GM23248 (cell line): ENCODE data around the gene SCAF1. TPM values are rescaled to one million over a fixed set of nuclear protein-coding genes. Genes with fewer than 3 reads are reported as not detected.

Experiments used
- DNase-seq: peaks from one replicate; pipeline ENCODE4 v3.0.0-alpha.2; 2015
- H2AFZ ChIP-seq: fragments of 200-600 bp; sonication (generic); 2 replicates; pipeline ENCODE4 v1.6.1; 2016; ENCODE audit warnings: antibody characterized with exemption
- H3F3A ChIP-seq: fragments of 200-600 bp; sonication (generic); 2 replicates; pipeline ENCODE4 v1.6.1; 2016; ENCODE audit warnings: mild to moderate bottlenecking, antibody characterized with exemption, mixed run types; ENCODE audit not compliant: insufficient read depth
- H3K27ac ChIP-seq: fragments of 200-600 bp; sonication (generic); 2 replicates; pipeline ENCODE4 v1.5.1; 2016; ENCODE audit warnings: mild to moderate bottlenecking
- H3K27me3 ChIP-seq: fragments of 200-600 bp; sonication (generic); replicated peaks from 2 replicates; pipeline ENCODE4 v1.6.1; 2016; ENCODE audit warnings: mild to moderate bottlenecking; ENCODE audit not compliant: insufficient read depth
- H3K36me3 ChIP-seq: fragments of 200-600 bp; sonication (generic); 2 replicates; pipeline ENCODE4 v1.6.1; 2016; ENCODE audit warnings: low read depth, mild to moderate bottlenecking
- H3K4me1 ChIP-seq: fragments of 200-600 bp; sonication (generic); 2 replicates; pipeline ENCODE4 v1.6.1; 2016; ENCODE audit warnings: mild to moderate bottlenecking; ENCODE audit not compliant: insufficient read depth
- H3K4me2 ChIP-seq: fragments of 200-600 bp; sonication (generic); one replicate; pipeline ENCODE4 v1.6.1; 2016; ENCODE audit warnings: mild to moderate bottlenecking; ENCODE audit not compliant: unreplicated experiment
- H3K4me3 ChIP-seq: fragments of 200-600 bp; sonication (generic); 2 replicates; pipeline ENCODE4 v1.5.1; 2016; ENCODE audit warnings: mild to moderate bottlenecking
- H3K79me2 ChIP-seq: fragments of 200-600 bp; sonication (generic); 2 replicates; pipeline ENCODE4 v1.6.1; 2016; ENCODE audit warnings: mild to moderate bottlenecking; ENCODE audit not compliant: insufficient read depth
- H3K9ac ChIP-seq: fragments of 200-600 bp; sonication (generic); 2 replicates; pipeline ENCODE4 v1.6.1; 2016; ENCODE audit warnings: mild to moderate bottlenecking
- H3K9me2 ChIP-seq: fragments of 200-600 bp; sonication (generic); 2 replicates; pipeline ENCODE4 v1.6.1; 2016; ENCODE audit warnings: mixed run types, mild to moderate bottlenecking, moderate library complexity; ENCODE audit not compliant: insufficient read depth
- H3K9me3 ChIP-seq: fragments of 200-600 bp; sonication (generic); one replicate; pipeline ENCODE4 v1.6.1; 2017; ENCODE audit warnings: low read depth
- H4K20me1 ChIP-seq: fragments of 200-600 bp; sonication (generic); 2 replicates; pipeline ENCODE4 v1.6.0; 2016; ENCODE audit not compliant: insufficient read depth
- EZH2 ChIP-seq: fragments of 200-600 bp; sonication (generic); IDR thresholded peaks from 2 replicates; pipeline ENCODE4 v1.6.1; 2018; ENCODE audit warnings: antibody characterized with exemption, mild to moderate bottlenecking; ENCODE audit not compliant: insufficient read depth, poor library complexity, severe bottlenecking
- EZH2phosphoT487 ChIP-seq: fragments of 200-600 bp; sonication (generic); IDR thresholded peaks from 2 replicates; pipeline ENCODE4 v1.6.1; 2018; ENCODE audit warnings: antibody characterized with exemption, moderate library complexity, mild to moderate bottlenecking, low read depth; ENCODE audit not compliant: insufficient read depth
- WGBS, 2 experiments: methylation state at CpG; one replicate each; pipeline ENCODE4 v1.1.6; 2015 to 2017; ENCODE audit warnings: low lambda C conversion rate in 2 of 2, low coverage in 1 of 2; ENCODE audit errors: missing lambda C conversion rate in 2 of 2; 5-methylcytosine and 5-hydroxymethylcytosine counted together
- in situ Hi-C: fragments of 300-500 bp; cut with MboI; formaldehyde crosslinking; loops from 2 replicates; pipeline ENCODE4 v1.15.0; 2020
- polyA plus RNA-seq: library from polyadenylated mRNA; unstranded; fragments of >200 nt; fragmentation: Nextera tagmentation; extraction: Ambion mirVana; gene quantifications from 2 replicates; pipeline ENCODE4 v1.2.1, GENCODE V29; 2016
- total RNA-seq: library from RNA; depleted of rRNA; stranded (reverse); fragments of >200 nt; shearing (Covaris generic); gene quantifications from 2 replicates; pipeline ENCODE4 v1.2.3, GENCODE V29; 2014

SCAF1 gene
- total and polyA plus RNA-seq, 2 experiments from 2014 or later = 8.5 to 18.6 TPM

GRCh38 chr19:49645995-49646394, 4.0 kb downstream of the SCAF1 start:
- Histone ChIP-seq H3K4me1 (peaks cover 14% of the 10 kb centered on the region), H3K9ac (no peak overlapping the region), H3K9me2 (no peaks in the 10 kb centered on the region), H3K9me3 (no peaks in the 10 kb centered on the region), H3K4me2 (no peak overlapping the region), H3K4me3 (no peak overlapping the region), H3K27me3 (no peaks in the 10 kb centered on the region), H3K27ac (no peak overlapping the region), H3K36me3 (no peaks in the 10 kb centered on the region), H2AFZ (no peak overlapping the region), H3K79me2 (peaks cover 81% of the 10 kb centered on the region), H3F3A (peaks cover 5% of the 10 kb centered on the region), H4K20me1 (no peaks in the 10 kb centered on the region)
- no peak for DNase-seq
- in situ Hi-C loops = no loop called here
- WGBS, 2 experiments = 83 to 87% methylated on average over 13 of the region's 13 CpGs
- no peak for TF ChIP-seq EZH2
- no peak for TF ChIP-seq EZH2phosphoT487

- Histone ChIP-seq H2AFZ (no peak overlapping the region), H3K9ac (no peak overlapping the region), H3K27ac (no peak overlapping the region), H3K4me3 (no peak overlapping the region), H3F3A (no peaks in the 10 kb centered on the region), H3K79me2 (peaks cover 81% of the 10 kb centered on the region), H3K9me3 (no peaks in the 10 kb centered on the region), H3K36me3 (no peaks in the 10 kb centered on the region), H4K20me1 (no peaks in the 10 kb centered on the region), H3K4me2 (no peak overlapping the region), H3K4me1 (peaks cover 11% of the 10 kb centered on the region), H3K27me3 (no peaks in the 10 kb centered on the region), H3K9me2 (no peaks in the 10 kb centered on the region)
- in situ Hi-C loops = no loop called here
- WGBS, 2 experiments = 88 to 92% methylated on average over 17 of the region's 17 CpGs
- no peak for TF ChIP-seq EZH2phosphoT487
- no peak for DNase-seq
These were observed 4.6 kb downstream of the SCAF1 start for GRCh38 chr19:49646586-49646985.

GRCh38 chr19:49651029-49651819, 9.2 kb downstream of the SCAF1 start:
- no peak overlapping the region for H2AFZ ChIP-seq
- no peaks in the 10 kb centered on the region for H3K4me1 ChIP-seq
- H3K4me3 ChIP-seq = no peak overlapping the region
- TF ChIP-seq EZH2 (no peak), EZH2phosphoT487 (no peak)
- no peaks in the 10 kb centered on the region for H3K9me2 ChIP-seq
- in situ Hi-C loops = no loop called here
- no peaks in the 10 kb centered on the region for H4K20me1 ChIP-seq
- no peaks in the 10 kb centered on the region for H3F3A ChIP-seq
- H3K27me3 ChIP-seq = no peaks in the 10 kb centered on the region
- no peak for DNase-seq
- no peak overlapping the region for H3K9ac ChIP-seq
- no peaks in the 10 kb centered on the region for H3K9me3 ChIP-seq
- no peaks in the 10 kb centered on the region for H3K36me3 ChIP-seq
- WGBS, 2 experiments = 92 to 94% methylated on average over 36 to 61 of the region's 72 CpGs
- no peak overlapping the region for H3K4me2 ChIP-seq
- no peak overlapping the region for H3K27ac ChIP-seq
- peaks cover 55% of the 10 kb centered on the region for H3K79me2 ChIP-seq

- Histone ChIP-seq H4K20me1 (no peaks in the 10 kb centered on the region), H3K79me2 (peaks cover 47% of the 10 kb centered on the region), H3K9me2 (no peaks in the 10 kb centered on the region), H3K27me3 (no peaks in the 10 kb centered on the region), H2AFZ (no peak overlapping the region), H3F3A (no peaks in the 10 kb centered on the region), H3K4me2 (no peak overlapping the region), H3K4me1 (no peaks in the 10 kb centered on the region), H3K9me3 (no peaks in the 10 kb centered on the region), H3K36me3 (no peaks in the 10 kb centered on the region), H3K4me3 (no peak overlapping the region), H3K27ac (no peak overlapping the region), H3K9ac (no peak overlapping the region)
- 95 to 97% methylated on average over 23 to 108 of the region's 110 CpGs for WGBS, 2 experiments
- TF ChIP-seq EZH2phosphoT487 = no peak
- TF ChIP-seq EZH2 = no peak
- in situ Hi-C loops = no loop called here
- DNase-seq = no peak
These were observed 10.0 kb downstream of the SCAF1 start for GRCh38 chr19:49651820-49652550.
